Gastrocnemius medialis (tissue), 4 donors: ENCODE results near the gene COL4A6. TPM values are rescaled to one million over a fixed set of nuclear protein-coding genes. Genes with fewer than 3 reads are reported as not detected.

Source experiments
- ATAC-seq, 2 donors: fragments of 150-250 bp; one replicate each; pipeline ENCODE4 v1.9.1; 2016
- DNase-seq, 2 donors: peaks; one replicate each; pipeline ENCODE4 v3.0.0-alpha.2; 2019
- H3K27ac ChIP-seq, 4 donors: fragments of 200-600 bp; sonication (generic); 1 replicate in 1 of 4; 2 replicates in 3 of 4; pipeline ENCODE4 v1.5.1; 2016 to 2018; ENCODE audit warnings: mild to moderate bottlenecking in 2 of 4, moderate library complexity in 1 of 4
- H3K27me3 ChIP-seq, 3 donors: fragments of 200-600 bp; sonication (generic) in 2 of 3; 1 replicate in 1 of 3; 2 replicates in 2 of 3; pipeline versions ENCODE4 v1.5.1 to v1.6.0; 2016 to 2019; ENCODE audit warnings: mild to moderate bottlenecking in 1 of 3, moderate library complexity in 1 of 3
- H3K36me3 ChIP-seq, 2 donors: fragments of 200-600 bp; sonication (generic) in 1 of 2; one replicate each; pipeline ENCODE4 v1.5.1; 2017 to 2018
- H3K4me1 ChIP-seq, 2 donors: fragments of 200-600 bp; sonication (generic) in 1 of 2; one replicate each; pipeline ENCODE4 v1.5.1; 2016 to 2017; ENCODE audit warnings: mild to moderate bottlenecking in 2 of 2
- H3K4me3 ChIP-seq, 4 donors: fragments of 200-600 bp; sonication (generic) in 3 of 4; 1 replicate in 1 of 4; 2 replicates in 3 of 4; pipeline ENCODE4 v1.5.1; 2016 to 2019; ENCODE audit warnings: mild to moderate bottlenecking in 2 of 4
- H3K9me3 ChIP-seq, 3 donors: fragments of 200-600 bp; sonication (generic) in 2 of 3; 1 replicate in 1 of 3; 2 replicates in 2 of 3; pipeline ENCODE4 v1.5.1; 2016 to 2019
- CTCF ChIP-seq, 5 experiments: fragments of 450-650 bp in 3 of 5; fragments of 200-600 bp in 2 of 5; sonication (generic) in 2 of 5; IDR thresholded peaks in 4 of 5; conservative IDR thresholded peaks in 1 of 5; 1 replicate in 4 of 5; 2 replicates in 1 of 5; pipeline ENCODE4 v1.5.1; 2016 to 2019; ENCODE audit warnings: antibody characterized with exemption in 5 of 5, mild to moderate bottlenecking in 3 of 5, moderate library complexity in 3 of 5
- POLR2A ChIP-seq, 2 donors: fragments of 450-650 bp; IDR thresholded peaks; one replicate each; pipeline ENCODE4 v1.6.1; 2017; ENCODE audit warnings: antibody characterized with exemption in 2 of 2, mild to moderate bottlenecking in 2 of 2, moderate library complexity in 2 of 2
- in situ Hi-C, 4 donors: fragments of 200-750 bp; cut with MboI; loops; one replicate each; pipeline versions ENCODE4 v1.15.0 to v1.8.0; 2017; ENCODE audit warnings: low sequenced_read_pairs in 4 of 4
- intact Hi-C: fragments of 100-400 bp; cut with DNase I; formaldehyde crosslinking; loops from one replicate; pipeline ENCODE4 v1.15.1; 2023; ENCODE audit warnings: low total_unique reads
- total RNA-seq, 4 donors: library from RNA; depleted of rRNA; stranded (reverse); fragments of >200 nt; gene quantifications; one replicate each; pipeline versions ENCODE4 v1.1.0 to v1.2.3, GENCODE V29; 2016

COL4A6 gene
- total RNA-seq, 4 donors from 2014 or later: 0.42 to 1.4 (median 0.81) TPM

DNA sequence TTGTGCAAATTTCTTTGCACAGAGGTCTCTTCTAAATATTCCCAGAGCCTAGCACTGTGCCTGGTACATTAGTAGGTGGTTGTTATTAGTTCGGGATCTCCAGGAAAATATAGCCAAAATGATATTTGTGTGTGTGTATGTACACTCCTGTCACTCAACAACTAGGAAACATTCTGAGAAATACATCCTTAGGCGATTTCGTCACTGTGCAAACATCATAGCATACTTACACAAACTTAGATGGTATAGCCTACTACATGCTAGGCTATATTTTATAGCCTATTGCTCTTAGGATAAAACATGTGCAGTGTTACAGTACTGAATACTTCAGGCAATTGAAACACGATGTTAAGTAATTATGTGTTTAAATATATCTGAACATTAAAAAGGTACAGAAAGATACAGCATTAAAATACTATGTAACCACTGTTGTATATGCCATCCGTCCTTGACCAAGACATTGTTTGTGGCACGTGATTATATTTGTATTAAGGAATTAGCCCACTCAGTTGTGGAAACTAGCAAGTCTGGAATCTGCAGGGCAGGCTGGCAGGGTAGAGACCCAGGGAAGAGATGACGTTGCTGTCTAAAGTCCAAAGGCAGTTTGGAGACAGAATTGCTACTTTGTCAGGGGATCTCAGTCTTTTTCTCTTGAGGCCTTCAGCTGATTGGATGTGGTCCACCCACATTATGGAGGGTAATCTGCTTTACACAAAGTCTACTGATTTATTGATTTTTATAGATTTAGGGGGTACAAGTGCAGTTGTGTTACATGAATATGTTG, 106.9 kb downstream of the COL4A6 start:
- no peaks in the 10 kb centered on the region for H3K36me3 ChIP-seq
- H3K27ac ChIP-seq: no peak overlapping the region
- DNase-seq (no peak), ATAC-seq (no peak)
- intact Hi-C loops: no loop called here
- no peak overlapping the region for H3K4me3 ChIP-seq
- no peaks in the 10 kb centered on the region for H3K9me3 ChIP-seq
- no peak for TF ChIP-seq CTCF (IDR thresholded peaks at IDR 0.05 in 4 of 5, conservative IDR thresholded peaks at IDR 0.05 in 1 of 5)
- no peak for TF ChIP-seq POLR2A (IDR thresholded peaks at IDR 0.05)
- H3K4me1 ChIP-seq: no peaks in the 10 kb centered on the region
- in situ Hi-C loops: no loop called here
- no peaks in the 10 kb centered on the region for H3K27me3 ChIP-seq

DNA sequence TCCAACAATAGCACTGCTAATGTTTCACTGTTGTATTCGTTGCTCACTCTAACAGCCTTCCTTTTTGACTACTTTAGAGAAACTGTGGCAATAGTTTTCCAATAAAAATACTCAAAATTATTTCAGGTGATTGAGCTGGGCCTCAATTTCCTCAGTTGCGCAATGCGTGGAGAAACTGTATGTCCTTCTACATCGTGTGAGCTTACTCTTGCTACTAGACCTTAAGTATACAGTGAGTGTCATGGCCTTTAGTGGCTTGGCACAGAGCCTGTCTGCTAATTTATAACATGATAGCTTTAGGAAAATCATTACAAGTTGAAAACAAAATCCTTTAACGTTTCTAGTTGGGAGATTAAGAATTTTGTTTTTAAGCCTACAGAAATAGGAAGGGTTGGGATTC, 114.5 kb downstream of the COL4A6 start:
- Histone ChIP-seq H3K36me3 (no peaks in the 10 kb centered on the region), H3K27ac (peak overlapping the region in 1 of 4 donors; percentile 11), H3K4me1 (peaks cover 0 to 10% of the 10 kb centered on the region in 2 donors), H3K9me3 (no peaks in the 10 kb centered on the region), H3K4me3 (no peak overlapping the region), H3K27me3 (no peaks in the 10 kb centered on the region)
- DNase-seq (no peak), ATAC-seq (no peak)
- TF ChIP-seq CTCF (IDR thresholded peaks at IDR 0.05 in 4 of 5, conservative IDR thresholded peaks at IDR 0.05 in 1 of 5): no peak
- TF ChIP-seq POLR2A (IDR thresholded peaks at IDR 0.05): no peak
- intact Hi-C loops (no loop called here), in situ Hi-C loops (no loop called here)

- no peaks in the 10 kb centered on the region for H3K9me3 ChIP-seq
- H3K4me1 ChIP-seq: peaks cover 0 to 10% of the 10 kb centered on the region in 2 donors
- intact Hi-C loops (no loop called here), in situ Hi-C loops (no loop called here)
- no peaks in the 10 kb centered on the region for H3K36me3 ChIP-seq
- DNase-seq (no peak), ATAC-seq (no peak)
- peak overlapping the region in 3 of 4 donors; percentile 16 to 41 (median 37) for H3K27ac ChIP-seq
- H3K4me3 ChIP-seq: no peak overlapping the region
- H3K27me3 ChIP-seq: no peaks in the 10 kb centered on the region
- TF ChIP-seq CTCF (IDR thresholded peaks at IDR 0.05 in 4 of 5, conservative IDR thresholded peaks at IDR 0.05 in 1 of 5) (no peak), POLR2A (IDR thresholded peaks at IDR 0.05) (no peak)
Measured at GRCh38 chrX:108322234-108322633, 116.0 kb downstream of the COL4A6 start.

- intact Hi-C loops: no loop called here
- H3K9me3 ChIP-seq: no peaks in the 10 kb centered on the region
- no peaks in the 10 kb centered on the region for H3K36me3 ChIP-seq
- H3K27me3 ChIP-seq: peaks cover 0 to 6% (median 0%) of the 10 kb centered on the region in 3 donors
- no peak for DNase-seq
- TF ChIP-seq CTCF (IDR thresholded peaks at IDR 0.05 in 4 of 5, conservative IDR thresholded peaks at IDR 0.05 in 1 of 5) (no peak), POLR2A (IDR thresholded peaks at IDR 0.05) (no peak)
- ATAC-seq: no peak
- H3K4me1 ChIP-seq: peaks cover 4 to 9% of the 10 kb centered on the region in 2 donors
- in situ Hi-C loops: no loop called here
- no peak overlapping the region for H3K4me3 ChIP-seq
- H3K27ac ChIP-seq: no peak overlapping the region
Measured at GRCh38 chrX:108316456-108316855, 121.8 kb downstream of the COL4A6 start.
